ENCODE results near the gene HAUS8. TPM values are rescaled to one million over a fixed set of nuclear protein-coding genes. Genes with fewer than 3 reads are reported as not detected.

HAUS8 gene
- total and polyA plus RNA-seq, 2 of the 4 experiments (the other 2 are of a cell fraction) = 3.4 to 14.2 TPM

DNA sequence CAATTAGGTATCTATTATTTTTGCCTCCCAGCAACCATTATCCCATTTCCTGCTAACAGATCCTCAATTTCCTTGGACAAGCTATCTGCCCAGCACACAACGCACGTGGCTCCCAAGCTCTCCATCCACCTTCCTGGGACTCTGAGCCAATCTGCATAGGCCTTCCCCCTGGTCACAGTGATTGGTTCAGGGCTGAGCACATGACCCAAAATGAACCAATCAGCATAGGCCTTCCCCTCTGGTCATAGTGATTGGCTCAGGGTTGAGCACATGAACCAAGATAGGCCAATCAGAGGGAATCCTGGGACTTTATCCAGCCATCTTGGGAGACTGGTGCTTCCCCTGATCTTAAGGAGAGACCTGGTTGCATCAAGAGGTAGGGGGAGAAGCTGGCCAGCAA is 54.4 kb downstream of the HAUS8 start:
- Histone ChIP-seq H3K9ac (ENCODE audit: low read depth, low read length) (no peak overlapping the region), H3K27ac (ENCODE audit: insufficient read depth, low read length) (no peak overlapping the region), H2BK120ac (ENCODE audit: low read depth, low read length) (no peak overlapping the region), H2AK5ac (ENCODE audit: low read depth, low read length) (no peak overlapping the region), H3K9me1 (ENCODE audit: insufficient read depth, low read length) (no peaks in the 10 kb centered on the region), H2BK15ac (ENCODE audit: low read depth, low read length) (no peak overlapping the region), H3K4me3 (ENCODE audit: insufficient read depth, low read depth, low read length) (no peak overlapping the region), H3K18ac (ENCODE audit: low read depth, low read length) (no peak overlapping the region), H4K91ac (ENCODE audit: insufficient read depth, low read depth, low read length) (no peak overlapping the region), H2BK5ac (ENCODE audit: low read depth, low read length, poor library complexity, severe bottlenecking) (no peak overlapping the region), H2BK20ac (ENCODE audit: low read depth, low read length) (no peak overlapping the region), H3K79me1 (ENCODE audit: low read depth in 1 of 2, low read length in 2 of 2) (no peaks in the 10 kb centered on the region), H3K27me3 (ENCODE audit: control insufficient read depth, insufficient read depth, low read length) (peaks cover 30% of the 10 kb centered on the region), H3K4ac (ENCODE audit: low read depth, low read length) (no peak overlapping the region), H3K14ac (replicated peaks; ENCODE audit: low read depth, low read length) (no peak overlapping the region), H4K5ac (ENCODE audit: low read depth, low read length) (no peak overlapping the region), H3K23ac (ENCODE audit: low read depth, low read length) (no peak overlapping the region), H2AFZ (replicated peaks; ENCODE audit: low read length, poor library complexity) (no peak overlapping the region), H3K4me2 (ENCODE audit: low read depth, low read length) (no peak overlapping the region), H3K4me1 (ENCODE audit: control insufficient read depth, insufficient read depth, low read length) (no peaks in the 10 kb centered on the region), H3K9me3 (ENCODE audit: control insufficient read depth, insufficient read depth, low read length) (peaks cover 12% of the 10 kb centered on the region), H2AK9ac (replicated peaks; ENCODE audit: low read depth, low read length, poor library complexity) (no peak overlapping the region), H4K8ac (ENCODE audit: low read depth in 2 of 2, low read length in 2 of 2) (no peak overlapping the region), H4K20me1 (ENCODE audit: insufficient read depth, low read length) (no peaks in the 10 kb centered on the region), H3K36me3 (ENCODE audit: control insufficient read depth, insufficient read depth, low read length) (no peaks in the 10 kb centered on the region), H3K56ac (ENCODE audit: extremely low read depth, insufficient read depth, low read length) (no peak overlapping the region)
- no peak for TF ChIP-seq MAFK (IDR thresholded peaks at IDR 0.05; ENCODE audit: low read depth, low read length)
- TF ChIP-seq, protein P1, sequence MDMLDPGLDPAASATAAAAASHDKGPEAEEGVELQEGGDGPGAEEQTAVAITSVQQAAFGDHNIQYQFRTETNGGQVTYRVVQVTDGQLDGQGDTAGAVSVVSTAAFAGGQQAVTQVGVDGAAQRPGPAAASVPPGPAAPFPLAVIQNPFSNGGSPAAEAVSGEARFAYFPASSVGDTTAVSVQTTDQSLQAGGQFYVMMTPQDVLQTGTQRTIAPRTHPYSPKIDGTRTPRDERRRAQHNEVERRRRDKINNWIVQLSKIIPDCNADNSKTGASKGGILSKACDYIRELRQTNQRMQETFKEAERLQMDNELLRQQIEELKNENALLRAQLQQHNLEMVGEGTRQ (IDR thresholded peaks at IDR 0.05; ENCODE audit: low read depth, low read length) = peak; percentile 51
- DNase-seq (no peak), ATAC-seq (ENCODE audit: low read depth) (no peak)
- no TSS peak for BruUV-seq (replicated peaks)
- intact Hi-C loops (cut with micrococcal nuclease) = no loop called here
- ChIA-PET POLR2A (ENCODE audit: unreplicated experiment) (interaction anchor here (0.7 kb wide), 1 partner anchor 11 kb away, joined by 6 read pairs; no protein-coding TSS in a partner anchor), CTCF (no interaction called here)
- no CpG with 5 or more reads among the region's 2 CpGs for WGBS, 2 experiments (ENCODE audit: extremely low coverage in 2 of 2, insufficient read length in 1 of 2)
- dilution Hi-C loops (cut with HindIII; ENCODE audit: low sequenced_read_pairs, unreplicated experiment) = no loop called here
- in situ Hi-C loops (cut with MboI; ENCODE audit: low sequenced_read_pairs) = no loop called here
